HepG2 (cell line): Measurements from ENCODE around the gene IFT88. TPM values are rescaled to one million over a fixed set of nuclear protein-coding genes. Genes with fewer than 3 reads are reported as not detected.

ENCODE experiments used
- ATF6 ChIP-seq: sonication (generic); formaldehyde crosslinking; conservative IDR thresholded peaks from 2 replicates; pipeline ENCODE4 v1.4.0; 2020; ENCODE audit warnings: missing genetic modification reagents
- CCDC6 ChIP-seq: sonication (generic); formaldehyde crosslinking; IDR thresholded peaks from 2 replicates; pipeline ENCODE4 v1.8.1; 2022; ENCODE audit warnings: mild to moderate bottlenecking, missing genetic modification reagents, moderate library complexity
- ELF1 ChIP-seq: sonication (generic); formaldehyde crosslinking; IDR thresholded peaks from 2 replicates; pipeline ENCODE4 v1.4.0; 2020; ENCODE audit warnings: missing genetic modification reagents
- MYC ChIP-seq: sonication (generic); formaldehyde crosslinking; IDR thresholded peaks from 2 replicates; pipeline ENCODE4 v1.9.0; 2021; ENCODE audit warnings: missing genetic modification reagents, borderline replicate concordance
- SNRNP70 ChIP-seq: fragments of 200-400 bp; formaldehyde crosslinking; IDR thresholded peaks from 2 replicates; pipeline ENCODE4 v1.6.1; 2017; ENCODE audit warnings: mild to moderate bottlenecking, low read depth, low read length, moderate library complexity
- ZBTB3 ChIP-seq: sonication (generic); formaldehyde crosslinking; IDR thresholded peaks from 2 replicates; pipeline ENCODE4 v1.4.0; 2020; ENCODE audit warnings: low read depth, mild to moderate bottlenecking, moderate library complexity, missing genetic modification reagents, borderline replicate concordance
- ZMAT3 ChIP-seq: sonication (generic); formaldehyde crosslinking; conservative IDR thresholded peaks from 2 replicates; pipeline ENCODE4 v1.7.0; 2021; ENCODE audit warnings: missing genetic modification reagents
- ZNF281 ChIP-seq: sonication (generic); formaldehyde crosslinking; IDR thresholded peaks from 2 replicates; pipeline ENCODE4 v1.4.0; 2020; ENCODE audit warnings: missing genetic modification reagents, borderline replicate concordance
- ZNF441 ChIP-seq: sonication (generic); formaldehyde crosslinking; IDR thresholded peaks from 2 replicates; pipeline ENCODE4 v1.7.0; 2021; ENCODE audit warnings: missing genetic modification reagents, borderline replicate concordance
- ZNF652 ChIP-seq: IDR thresholded peaks from 2 replicates; pipeline ENCODE4 v1.6.1; 2016; ENCODE audit warnings: low read depth, borderline replicate concordance
- ZNF687 ChIP-seq: sonication (generic); formaldehyde crosslinking; IDR thresholded peaks from 2 replicates; pipeline ENCODE4 v1.5.1; 2020; ENCODE audit warnings: mild to moderate bottlenecking, missing genetic modification reagents, moderate library complexity
- polyA plus RNA-seq, 8 experiments: library from polyadenylated mRNA; depleted of rRNA in 3 of 8; stranded (reverse) in 7 of 8; unstranded in 1 of 8; fragments of >200 nt; fragmentation: Illumina TruSeq in 4 of 8; extraction: Trizol in 4 of 8; gene quantifications; 2 replicates each; pipeline versions ENCODE4 v1.2.1 to v1.2.3, GENCODE V29; 2011 to 2016; ENCODE audit warnings: low read depth in 4 of 8, missing spikeins in 1 of 8, mixed read lengths in 1 of 8; ENCODE audit not compliant: insufficient read depth in 1 of 8
- total RNA-seq, 5 experiments: library from RNA; depleted of rRNA; stranded (reverse); fragments of >200 nt; fragmentation: Illumina TruSeq; extraction: Trizol; gene quantifications; 2 replicates each; pipeline ENCODE4 v1.2.3, GENCODE V29; 2016; ENCODE audit warnings: low read depth in 1 of 5
- TF ChIP-seq, protein P1 (sequence below): sonication (generic); formaldehyde crosslinking; IDR thresholded peaks from 2 replicates; pipeline ENCODE4 v1.9.0; 2022; ENCODE audit warnings: missing genetic modification reagents, mild to moderate bottlenecking, borderline replicate concordance
- TF ChIP-seq, protein P2 (sequence below): sonication (generic); formaldehyde crosslinking; IDR thresholded peaks from 2 replicates; pipeline ENCODE4 v1.4.0; 2020; ENCODE audit warnings: missing genetic modification reagents

The IFT88 gene
- total and polyA plus RNA-seq, 2 of the 13 experiments (the other 11 are each of a cell fraction or from before 2014, with no cell fraction given) = 8.4 to 19.9 TPM

DNA sequence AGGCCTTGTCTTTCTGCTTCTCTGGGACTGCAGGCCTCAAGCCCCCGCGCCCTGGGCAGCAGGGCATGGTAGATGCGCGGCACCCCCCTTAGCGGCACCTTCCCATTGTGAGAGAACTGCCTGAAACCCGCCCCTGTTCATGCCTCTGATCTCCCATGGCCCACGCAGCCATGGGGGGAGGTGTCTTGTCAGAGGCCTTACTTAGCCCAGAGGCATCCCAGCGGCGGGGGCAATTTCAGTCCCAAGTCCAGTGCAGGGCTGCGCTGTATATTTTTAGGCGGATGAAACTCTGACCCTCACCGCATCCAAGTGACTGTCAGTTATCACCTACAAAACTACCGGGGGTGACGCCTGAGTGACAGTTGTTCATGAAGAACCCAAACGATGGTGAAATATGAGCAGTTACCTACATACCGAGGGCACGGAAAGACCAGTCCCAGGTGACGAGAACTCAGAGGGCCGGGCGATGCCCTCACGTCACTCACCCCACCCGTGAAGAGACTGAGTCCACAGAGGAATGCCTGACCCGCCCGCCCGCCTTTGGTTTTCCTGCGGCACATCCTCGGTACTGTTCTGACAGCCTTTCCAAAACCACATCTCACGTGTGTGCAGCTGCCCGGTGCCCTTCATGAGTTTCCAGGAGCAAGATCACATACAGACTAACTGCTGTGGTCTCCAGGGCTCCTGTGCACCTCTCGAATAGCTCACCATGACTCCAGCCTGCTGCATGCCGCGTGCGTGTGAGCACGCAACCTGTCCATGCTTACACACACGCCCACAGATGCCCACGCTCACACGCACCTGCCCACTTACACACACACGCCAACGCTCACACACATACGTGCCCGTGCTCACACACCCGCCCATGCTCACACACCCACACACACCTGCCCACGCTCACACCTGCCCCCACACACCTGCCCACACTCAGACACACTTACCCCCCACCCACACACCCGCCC is 150.9 kb downstream of the IFT88 start (continued):
- TF ChIP-seq, protein P1, sequence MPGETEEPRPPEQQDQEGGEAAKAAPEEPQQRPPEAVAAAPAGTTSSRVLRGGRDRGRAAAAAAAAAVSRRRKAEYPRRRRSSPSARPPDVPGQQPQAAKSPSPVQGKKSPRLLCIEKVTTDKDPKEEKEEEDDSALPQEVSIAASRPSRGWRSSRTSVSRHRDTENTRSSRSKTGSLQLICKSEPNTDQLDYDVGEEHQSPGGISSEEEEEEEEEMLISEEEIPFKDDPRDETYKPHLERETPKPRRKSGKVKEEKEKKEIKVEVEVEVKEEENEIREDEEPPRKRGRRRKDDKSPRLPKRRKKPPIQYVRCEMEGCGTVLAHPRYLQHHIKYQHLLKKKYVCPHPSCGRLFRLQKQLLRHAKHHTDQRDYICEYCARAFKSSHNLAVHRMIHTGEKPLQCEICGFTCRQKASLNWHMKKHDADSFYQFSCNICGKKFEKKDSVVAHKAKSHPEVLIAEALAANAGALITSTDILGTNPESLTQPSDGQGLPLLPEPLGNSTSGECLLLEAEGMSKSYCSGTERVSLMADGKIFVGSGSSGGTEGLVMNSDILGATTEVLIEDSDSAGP (CRISPR knock-in tag) = peak; percentile 25; the same call in 1 of the 2 replicates
- TF ChIP-seq CCDC6 (CRISPR knock-in tag) (no peak), MYC (CRISPR knock-in tag) (no peak), ELF1 (CRISPR knock-in tag) (no peak), ATF6 (CRISPR knock-in tag) (no peak), ZNF687 (peak; percentile 48; the same call in 1 of the 2 replicates), ZMAT3 (CRISPR knock-in tag) (no peak), SNRNP70 (no peak), ZNF652 (CRISPR knock-in tag) (no peak), ZNF281 (peak; percentile 36; the same call in 1 of the 2 replicates), ZNF441 (CRISPR knock-in tag) (no peak), ZBTB3 (CRISPR knock-in tag) (no peak)
- TF ChIP-seq, protein P2, sequence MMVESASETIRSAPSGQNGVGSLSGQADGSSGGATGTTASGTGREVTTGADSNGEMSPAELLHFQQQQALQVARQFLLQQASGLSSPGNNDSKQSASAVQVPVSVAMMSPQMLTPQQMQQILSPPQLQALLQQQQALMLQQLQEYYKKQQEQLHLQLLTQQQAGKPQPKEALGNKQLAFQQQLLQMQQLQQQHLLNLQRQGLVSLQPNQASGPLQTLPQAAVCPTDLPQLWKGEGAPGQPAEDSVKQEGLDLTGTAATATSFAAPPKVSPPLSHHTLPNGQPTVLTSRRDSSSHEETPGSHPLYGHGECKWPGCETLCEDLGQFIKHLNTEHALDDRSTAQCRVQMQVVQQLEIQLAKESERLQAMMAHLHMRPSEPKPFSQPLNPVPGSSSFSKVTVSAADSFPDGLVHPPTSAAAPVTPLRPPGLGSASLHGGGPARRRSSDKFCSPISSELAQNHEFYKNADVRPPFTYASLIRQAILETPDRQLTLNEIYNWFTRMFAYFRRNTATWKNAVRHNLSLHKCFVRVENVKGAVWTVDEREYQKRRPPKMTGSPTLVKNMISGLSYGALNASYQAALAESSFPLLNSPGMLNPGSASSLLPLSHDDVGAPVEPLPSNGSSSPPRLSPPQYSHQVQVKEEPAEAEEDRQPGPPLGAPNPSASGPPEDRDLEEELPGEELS = no peak
